Sigmoid colon (tissue), 4 donors: Measurements from ENCODE around the gene ANKRD33B.

ENCODE experiments used
- EP300 ChIP-seq, 4 donors: sonication (generic); formaldehyde crosslinking; IDR thresholded peaks; one replicate each; pipeline ENCODE4 v1.6.1; 2017; ENCODE audit warnings: antibody characterized with exemption in 4 of 4
- POLR2A ChIP-seq, 2 donors: fragments of 450-650 bp; IDR thresholded peaks; one replicate each; pipeline ENCODE4 v1.6.1; 2016; ENCODE audit warnings: antibody characterized with exemption in 2 of 2, mild to moderate bottlenecking in 2 of 2, moderate library complexity in 2 of 2
- POLR2AphosphoS5 ChIP-seq, 4 donors: sonication (generic); formaldehyde crosslinking; IDR thresholded peaks; one replicate each; pipeline ENCODE4 v1.6.1; 2017; ENCODE audit warnings: antibody characterized with exemption in 4 of 4
- TF ChIP-seq, protein P1 (sequence below), 4 experiments: fragments of 450-650 bp in 3 of 4; fragments of 200-600 bp in 1 of 4; IDR thresholded peaks; one replicate each; pipeline ENCODE4 v1.5.1; 2016 to 2019; ENCODE audit warnings: antibody characterized with exemption in 4 of 4, mild to moderate bottlenecking in 3 of 4, moderate library complexity in 2 of 4

DNA sequence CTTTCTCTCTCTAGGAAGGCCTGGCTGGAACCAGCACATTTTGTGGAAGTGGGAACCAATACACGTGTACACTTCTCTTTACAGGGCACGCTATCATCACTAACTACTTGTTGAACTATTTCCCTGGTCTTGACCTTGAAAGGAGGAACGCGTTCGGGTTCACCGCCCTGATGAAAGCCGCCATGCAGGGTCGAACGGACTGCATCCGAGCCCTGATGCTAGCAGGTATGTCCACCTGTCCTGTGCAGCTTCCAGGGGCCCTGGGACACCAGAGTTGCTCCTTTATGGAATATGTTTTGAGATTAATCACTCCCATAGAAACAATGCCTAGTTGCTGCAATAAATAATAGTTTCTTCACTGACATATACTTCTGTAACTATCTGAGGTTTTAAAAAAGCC, 74.1 kb downstream of the ANKRD33B start:
- TF ChIP-seq, protein P1, sequence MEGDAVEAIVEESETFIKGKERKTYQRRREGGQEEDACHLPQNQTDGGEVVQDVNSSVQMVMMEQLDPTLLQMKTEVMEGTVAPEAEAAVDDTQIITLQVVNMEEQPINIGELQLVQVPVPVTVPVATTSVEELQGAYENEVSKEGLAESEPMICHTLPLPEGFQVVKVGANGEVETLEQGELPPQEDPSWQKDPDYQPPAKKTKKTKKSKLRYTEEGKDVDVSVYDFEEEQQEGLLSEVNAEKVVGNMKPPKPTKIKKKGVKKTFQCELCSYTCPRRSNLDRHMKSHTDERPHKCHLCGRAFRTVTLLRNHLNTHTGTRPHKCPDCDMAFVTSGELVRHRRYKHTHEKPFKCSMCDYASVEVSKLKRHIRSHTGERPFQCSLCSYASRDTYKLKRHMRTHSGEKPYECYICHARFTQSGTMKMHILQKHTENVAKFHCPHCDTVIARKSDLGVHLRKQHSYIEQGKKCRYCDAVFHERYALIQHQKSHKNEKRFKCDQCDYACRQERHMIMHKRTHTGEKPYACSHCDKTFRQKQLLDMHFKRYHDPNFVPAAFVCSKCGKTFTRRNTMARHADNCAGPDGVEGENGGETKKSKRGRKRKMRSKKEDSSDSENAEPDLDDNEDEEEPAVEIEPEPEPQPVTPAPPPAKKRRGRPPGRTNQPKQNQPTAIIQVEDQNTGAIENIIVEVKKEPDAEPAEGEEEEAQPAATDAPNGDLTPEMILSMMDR (IDR thresholded peaks at IDR 0.05): no peak
- TF ChIP-seq EP300 (IDR thresholded peaks at IDR 0.05): no peak
- no peak for TF ChIP-seq POLR2AphosphoS5 (IDR thresholded peaks at IDR 0.05)
- TF ChIP-seq POLR2A (IDR thresholded peaks at IDR 0.05): no peak
